ENCODE results near the gene EPHA2. TPM values are rescaled to one million over a fixed set of nuclear protein-coding genes. Genes with fewer than 3 reads are reported as not detected.

The EPHA2 gene
- total and polyA plus RNA-seq, 2 experiments from 2014 or later: 9.8 to 26.2 TPM

GRCh38 chr1:16122350-16122881, 33.5 kb downstream of the EPHA2 start:
- H3K4me1 ChIP-seq (ENCODE audit: low read depth): no peaks in the 10 kb centered on the region
- peaks cover 4% of the 10 kb centered on the region for H3K36me3 ChIP-seq
- TF ChIP-seq CTCF (IDR thresholded peaks at IDR 0.05; ENCODE audit: low read depth, low read length): no peak
- H3K27ac ChIP-seq: no peak overlapping the region
- no peaks in the 10 kb centered on the region for H3K27me3 ChIP-seq
- H3K4me3 ChIP-seq: no peak overlapping the region
- H3K9me3 ChIP-seq (ENCODE audit: low read depth): no peaks in the 10 kb centered on the region
- DNase-seq (ENCODE audit: low read depth in 1 of 2, low spot score in 1 of 2): peak in 1 of 2 donors; percentile 51

GRCh38 chr1:16120940-16121410, 34.9 kb downstream of the EPHA2 start:
- no peaks in the 10 kb centered on the region for H3K9me3 ChIP-seq (ENCODE audit: low read depth)
- no peak overlapping the region for H3K4me3 ChIP-seq
- H3K27ac ChIP-seq: no peak overlapping the region
- no peaks in the 10 kb centered on the region for H3K27me3 ChIP-seq
- peaks cover 4% of the 10 kb centered on the region for H3K4me1 ChIP-seq (ENCODE audit: low read depth)
- H3K36me3 ChIP-seq: peaks cover 4% of the 10 kb centered on the region
- TF ChIP-seq CTCF (IDR thresholded peaks at IDR 0.05; ENCODE audit: low read depth, low read length): no peak
- no peak for DNase-seq (ENCODE audit: low read depth in 1 of 2, low spot score in 1 of 2)

- Histone ChIP-seq H3K4me3 (no peak overlapping the region), H3K27ac (no peak overlapping the region), H3K4me1 (ENCODE audit: low read depth) (peaks cover 9% of the 10 kb centered on the region), H3K9me3 (ENCODE audit: low read depth) (no peaks in the 10 kb centered on the region), H3K27me3 (no peaks in the 10 kb centered on the region), H3K36me3 (peaks cover 4% of the 10 kb centered on the region)
- DNase-seq (ENCODE audit: low read depth in 1 of 2, low spot score in 1 of 2): no peak
- no peak for TF ChIP-seq CTCF (IDR thresholded peaks at IDR 0.05; ENCODE audit: low read depth, low read length)
Observed at GRCh38 chr1:16120407-16120806, 35.5 kb downstream of the EPHA2 start.

- DNase-seq (ENCODE audit: low read depth in 1 of 2, low spot score in 1 of 2): no peak
- peaks cover 10% of the 10 kb centered on the region for H3K4me1 ChIP-seq (ENCODE audit: low read depth)
- TF ChIP-seq CTCF (IDR thresholded peaks at IDR 0.05; ENCODE audit: low read depth, low read length): no peak
- H3K27ac ChIP-seq: no peak overlapping the region
- H3K27me3 ChIP-seq: no peaks in the 10 kb centered on the region
- no peak overlapping the region for H3K4me3 ChIP-seq
- H3K36me3 ChIP-seq: peaks cover 4% of the 10 kb centered on the region
- H3K9me3 ChIP-seq (ENCODE audit: low read depth): no peaks in the 10 kb centered on the region
Observed at GRCh38 chr1:16119926-16120325, 35.9 kb downstream of the EPHA2 start.

GRCh38 chr1:16119504-16119903, 36.4 kb downstream of the EPHA2 start:
- Histone ChIP-seq H3K4me3 (no peak overlapping the region), H3K27ac (no peak overlapping the region), H3K9me3 (ENCODE audit: low read depth) (no peaks in the 10 kb centered on the region), H3K4me1 (ENCODE audit: low read depth) (peaks cover 10% of the 10 kb centered on the region), H3K27me3 (no peaks in the 10 kb centered on the region), H3K36me3 (peaks cover 4% of the 10 kb centered on the region)
- DNase-seq (ENCODE audit: low read depth in 1 of 2, low spot score in 1 of 2): no peak
- TF ChIP-seq CTCF (IDR thresholded peaks at IDR 0.05; ENCODE audit: low read depth, low read length): no peak

Measured in cardiac muscle cell (in vitro differentiated cells and primary cell).